ENCODE data around the gene KLHDC7A.

KLHDC7A gene

GRCh38 chr1:18513995-18514394 is 33.3 kb downstream of the KLHDC7A start:
- in situ Hi-C loops (cut with MboI; ENCODE audit: low pct_unique_long_range_greater_than_20kb, low sequenced_read_pairs, unreplicated experiment), result no loop called here
- no peak for DNase-seq (ENCODE audit: low spot score)
- TF ChIP-seq, protein P1, sequence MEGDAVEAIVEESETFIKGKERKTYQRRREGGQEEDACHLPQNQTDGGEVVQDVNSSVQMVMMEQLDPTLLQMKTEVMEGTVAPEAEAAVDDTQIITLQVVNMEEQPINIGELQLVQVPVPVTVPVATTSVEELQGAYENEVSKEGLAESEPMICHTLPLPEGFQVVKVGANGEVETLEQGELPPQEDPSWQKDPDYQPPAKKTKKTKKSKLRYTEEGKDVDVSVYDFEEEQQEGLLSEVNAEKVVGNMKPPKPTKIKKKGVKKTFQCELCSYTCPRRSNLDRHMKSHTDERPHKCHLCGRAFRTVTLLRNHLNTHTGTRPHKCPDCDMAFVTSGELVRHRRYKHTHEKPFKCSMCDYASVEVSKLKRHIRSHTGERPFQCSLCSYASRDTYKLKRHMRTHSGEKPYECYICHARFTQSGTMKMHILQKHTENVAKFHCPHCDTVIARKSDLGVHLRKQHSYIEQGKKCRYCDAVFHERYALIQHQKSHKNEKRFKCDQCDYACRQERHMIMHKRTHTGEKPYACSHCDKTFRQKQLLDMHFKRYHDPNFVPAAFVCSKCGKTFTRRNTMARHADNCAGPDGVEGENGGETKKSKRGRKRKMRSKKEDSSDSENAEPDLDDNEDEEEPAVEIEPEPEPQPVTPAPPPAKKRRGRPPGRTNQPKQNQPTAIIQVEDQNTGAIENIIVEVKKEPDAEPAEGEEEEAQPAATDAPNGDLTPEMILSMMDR (IDR thresholded peaks at IDR 0.05; ENCODE audit: extremely low read depth, insufficient read depth, missing control alignments), result no peak

GRCh38 chr1:18515120-18515667 is 34.5 kb downstream of the KLHDC7A start:
- TF ChIP-seq, protein P1 (IDR thresholded peaks at IDR 0.05; ENCODE audit: extremely low read depth, insufficient read depth, missing control alignments), result no peak
- in situ Hi-C loops (cut with MboI; ENCODE audit: low pct_unique_long_range_greater_than_20kb, low sequenced_read_pairs, unreplicated experiment), result no loop called here
- no peak for DNase-seq (ENCODE audit: low spot score)

DNA sequence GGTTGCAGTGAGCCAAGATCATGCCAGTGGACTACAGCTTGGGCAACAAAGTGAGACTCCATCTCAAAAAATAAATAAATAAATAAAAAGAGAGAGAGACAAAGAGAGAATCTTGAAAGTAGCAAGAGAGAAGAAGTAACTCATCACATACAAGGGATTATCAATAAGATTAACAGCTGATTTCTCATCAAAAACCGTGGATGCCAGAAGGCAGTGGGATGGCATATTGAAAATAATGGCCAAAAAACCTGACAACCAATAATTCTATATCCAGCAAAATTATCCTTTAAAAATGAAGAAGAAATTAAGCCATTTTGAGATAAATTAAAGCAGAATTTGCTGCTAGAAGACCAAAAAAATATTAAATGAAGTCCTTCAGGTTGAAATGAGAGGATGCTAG is 35.7 kb downstream of the KLHDC7A start:
- in situ Hi-C loops (cut with MboI; ENCODE audit: low pct_unique_long_range_greater_than_20kb, low sequenced_read_pairs, unreplicated experiment), result no loop called here
- TF ChIP-seq, protein P1 (IDR thresholded peaks at IDR 0.05; ENCODE audit: extremely low read depth, insufficient read depth, missing control alignments), result no peak
- DNase-seq (ENCODE audit: low spot score), result no peak

GRCh38 chr1:18526436-18527275 is 45.9 kb downstream of the KLHDC7A start:
- TF ChIP-seq, protein P1 (IDR thresholded peaks at IDR 0.05; ENCODE audit: extremely low read depth, insufficient read depth, missing control alignments), result no peak
- in situ Hi-C loops (cut with MboI; ENCODE audit: low pct_unique_long_range_greater_than_20kb, low sequenced_read_pairs, unreplicated experiment), result no loop called here
- DNase-seq (ENCODE audit: low spot score), result no peak

GRCh38 chr1:18527514-18527913 is 46.8 kb downstream of the KLHDC7A start:
- in situ Hi-C loops (cut with MboI; ENCODE audit: low pct_unique_long_range_greater_than_20kb, low sequenced_read_pairs, unreplicated experiment), result no loop called here
- no peak for DNase-seq (ENCODE audit: low spot score)
- TF ChIP-seq, protein P1 (IDR thresholded peaks at IDR 0.05; ENCODE audit: extremely low read depth, insufficient read depth, missing control alignments), result no peak

GRCh38 chr1:18527921-18528320 is 47.2 kb downstream of the KLHDC7A start:
- DNase-seq (ENCODE audit: low spot score), result no peak
- in situ Hi-C loops (cut with MboI; ENCODE audit: low pct_unique_long_range_greater_than_20kb, low sequenced_read_pairs, unreplicated experiment), result no loop called here
- TF ChIP-seq, protein P1 (IDR thresholded peaks at IDR 0.05; ENCODE audit: extremely low read depth, insufficient read depth, missing control alignments), result no peak

Measured in GM13977 (cell line).